ENCODE data around the gene SLC30A2. TPM values are rescaled to one million over a fixed set of nuclear protein-coding genes. Genes with fewer than 3 reads are reported as not detected.

SLC30A2 gene
- total and polyA plus RNA-seq, 2 of the 13 experiments (the other 11 are each of a cell fraction or from before 2014, with no cell fraction given): not detected

DNA sequence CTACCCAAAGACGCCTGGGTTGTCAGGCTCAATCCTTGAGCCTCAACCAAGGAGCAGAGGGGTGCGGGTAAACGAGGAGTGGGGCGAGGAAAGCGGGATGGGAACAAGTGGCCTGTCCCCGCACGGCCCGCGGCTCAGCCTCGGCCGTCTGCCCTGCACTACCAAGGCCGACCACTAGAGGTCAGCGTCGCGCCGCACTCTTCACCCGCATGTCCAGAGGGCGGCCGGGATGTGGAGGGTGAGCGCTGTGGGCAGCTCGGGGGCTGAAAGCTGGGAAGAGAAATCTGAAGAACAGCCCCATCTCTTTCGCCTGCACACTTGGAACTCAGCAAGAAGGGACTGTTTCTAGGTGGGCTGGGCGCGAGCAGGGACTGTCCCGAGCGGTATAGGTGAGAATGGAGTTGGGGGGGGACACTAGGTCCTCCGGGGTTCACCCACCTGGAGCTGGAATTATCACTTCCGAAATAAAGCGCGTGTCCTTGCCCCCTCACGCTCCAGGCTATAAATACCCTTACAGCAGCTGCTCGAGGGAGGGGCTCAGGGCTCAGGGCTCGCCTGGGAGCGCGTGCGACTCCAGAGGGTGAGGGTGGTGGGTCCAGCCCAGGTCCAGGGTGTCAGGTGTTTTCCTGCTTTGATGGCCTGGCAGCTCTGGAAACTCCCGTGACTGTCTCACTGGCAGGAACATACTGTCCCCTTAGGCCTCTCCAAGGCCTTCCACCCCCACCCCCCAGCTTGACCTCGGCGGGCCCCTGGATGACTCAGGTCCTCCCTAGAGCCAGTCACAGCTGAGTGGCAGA is 9.8 kb downstream of the SLC30A2 start (continued):
- TF ChIP-seq EEA1 (CRISPR knock-in tag; IDR thresholded peaks at IDR 0.05; ENCODE audit: borderline replicate concordance): no peak
- TF ChIP-seq, protein P1, sequence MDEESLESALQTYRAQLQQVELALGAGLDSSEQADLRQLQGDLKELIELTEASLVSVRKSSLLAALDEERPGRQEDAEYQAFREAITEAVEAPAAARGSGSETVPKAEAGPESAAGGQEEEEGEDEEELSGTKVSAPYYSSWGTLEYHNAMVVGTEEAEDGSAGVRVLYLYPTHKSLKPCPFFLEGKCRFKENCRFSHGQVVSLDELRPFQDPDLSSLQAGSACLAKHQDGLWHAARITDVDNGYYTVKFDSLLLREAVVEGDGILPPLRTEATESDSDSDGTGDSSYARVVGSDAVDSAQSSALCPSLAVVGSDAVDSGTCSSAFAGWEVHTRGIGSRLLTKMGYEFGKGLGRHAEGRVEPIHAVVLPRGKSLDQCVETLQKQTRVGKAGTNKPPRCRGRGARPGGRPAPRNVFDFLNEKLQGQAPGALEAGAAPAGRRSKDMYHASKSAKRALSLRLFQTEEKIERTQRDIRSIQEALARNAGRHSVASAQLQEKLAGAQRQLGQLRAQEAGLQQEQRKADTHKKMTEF (CRISPR knock-in tag; IDR thresholded peaks at IDR 0.05): peak; percentile 29
- TF ChIP-seq, protein P2, sequence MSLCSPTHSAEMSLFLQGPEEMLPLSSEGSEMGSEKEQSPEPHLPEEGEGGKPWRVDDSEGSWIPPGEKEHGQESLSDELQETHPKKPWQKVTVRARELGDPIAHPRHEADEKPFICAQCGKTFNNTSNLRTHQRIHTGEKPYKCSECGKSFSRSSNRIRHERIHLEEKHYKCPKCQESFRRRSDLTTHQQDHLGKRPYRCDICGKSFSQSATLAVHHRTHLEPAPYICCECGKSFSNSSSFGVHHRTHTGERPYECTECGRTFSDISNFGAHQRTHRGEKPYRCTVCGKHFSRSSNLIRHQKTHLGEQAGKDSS (CRISPR knock-in tag; IDR thresholded peaks at IDR 0.05; ENCODE audit: borderline replicate concordance, low read depth): no peak; the same call in 1 of the 2 replicates
- TF ChIP-seq, protein P3, sequence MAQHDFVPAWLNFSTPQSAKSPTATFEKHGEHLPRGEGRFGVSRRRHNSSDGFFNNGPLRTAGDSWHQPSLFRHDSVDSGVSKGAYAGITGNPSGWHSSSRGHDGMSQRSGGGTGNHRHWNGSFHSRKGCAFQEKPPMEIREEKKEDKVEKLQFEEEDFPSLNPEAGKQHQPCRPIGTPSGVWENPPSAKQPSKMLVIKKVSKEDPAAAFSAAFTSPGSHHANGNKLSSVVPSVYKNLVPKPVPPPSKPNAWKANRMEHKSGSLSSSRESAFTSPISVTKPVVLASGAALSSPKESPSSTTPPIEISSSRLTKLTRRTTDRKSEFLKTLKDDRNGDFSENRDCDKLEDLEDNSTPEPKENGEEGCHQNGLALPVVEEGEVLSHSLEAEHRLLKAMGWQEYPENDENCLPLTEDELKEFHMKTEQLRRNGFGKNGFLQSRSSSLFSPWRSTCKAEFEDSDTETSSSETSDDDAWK (CRISPR knock-in tag; IDR thresholded peaks at IDR 0.05): no peak
- no peak for TF ChIP-seq ZNF775 (CRISPR knock-in tag; IDR thresholded peaks at IDR 0.05; ENCODE audit: borderline replicate concordance)
- TF ChIP-seq MED1 (CRISPR knock-in tag; IDR thresholded peaks at IDR 0.05): no peak
- TF ChIP-seq, protein P4, sequence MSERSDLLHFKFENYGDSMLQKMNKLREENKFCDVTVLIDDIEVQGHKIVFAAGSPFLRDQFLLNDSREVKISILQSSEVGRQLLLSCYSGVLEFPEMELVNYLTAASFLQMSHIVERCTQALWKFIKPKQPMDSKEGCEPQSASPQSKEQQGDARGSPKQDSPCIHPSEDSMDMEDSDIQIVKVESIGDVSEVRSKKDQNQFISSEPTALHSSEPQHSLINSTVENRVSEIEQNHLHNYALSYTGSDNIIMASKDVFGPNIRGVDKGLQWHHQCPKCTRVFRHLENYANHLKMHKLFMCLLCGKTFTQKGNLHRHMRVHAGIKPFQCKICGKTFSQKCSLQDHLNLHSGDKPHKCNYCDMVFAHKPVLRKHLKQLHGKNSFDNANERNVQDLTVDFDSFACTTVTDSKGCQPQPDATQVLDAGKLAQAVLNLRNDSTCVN (CRISPR knock-in tag; IDR thresholded peaks at IDR 0.05; ENCODE audit: borderline replicate concordance): no peak
- TF ChIP-seq, protein P5, sequence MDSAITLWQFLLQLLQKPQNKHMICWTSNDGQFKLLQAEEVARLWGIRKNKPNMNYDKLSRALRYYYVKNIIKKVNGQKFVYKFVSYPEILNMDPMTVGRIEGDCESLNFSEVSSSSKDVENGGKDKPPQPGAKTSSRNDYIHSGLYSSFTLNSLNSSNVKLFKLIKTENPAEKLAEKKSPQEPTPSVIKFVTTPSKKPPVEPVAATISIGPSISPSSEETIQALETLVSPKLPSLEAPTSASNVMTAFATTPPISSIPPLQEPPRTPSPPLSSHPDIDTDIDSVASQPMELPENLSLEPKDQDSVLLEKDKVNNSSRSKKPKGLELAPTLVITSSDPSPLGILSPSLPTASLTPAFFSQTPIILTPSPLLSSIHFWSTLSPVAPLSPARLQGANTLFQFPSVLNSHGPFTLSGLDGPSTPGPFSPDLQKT (CRISPR knock-in tag; IDR thresholded peaks at IDR 0.05; ENCODE audit: borderline replicate concordance): no peak
- TF ChIP-seq, protein P6, sequence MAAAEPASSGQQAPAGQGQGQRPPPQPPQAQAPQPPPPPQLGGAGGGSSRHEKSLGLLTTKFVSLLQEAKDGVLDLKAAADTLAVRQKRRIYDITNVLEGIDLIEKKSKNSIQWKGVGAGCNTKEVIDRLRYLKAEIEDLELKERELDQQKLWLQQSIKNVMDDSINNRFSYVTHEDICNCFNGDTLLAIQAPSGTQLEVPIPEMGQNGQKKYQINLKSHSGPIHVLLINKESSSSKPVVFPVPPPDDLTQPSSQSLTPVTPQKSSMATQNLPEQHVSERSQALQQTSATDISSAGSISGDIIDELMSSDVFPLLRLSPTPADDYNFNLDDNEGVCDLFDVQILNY (CRISPR knock-in tag; conservative IDR thresholded peaks at IDR 0.05): no peak
- TF ChIP-seq, protein P7, sequence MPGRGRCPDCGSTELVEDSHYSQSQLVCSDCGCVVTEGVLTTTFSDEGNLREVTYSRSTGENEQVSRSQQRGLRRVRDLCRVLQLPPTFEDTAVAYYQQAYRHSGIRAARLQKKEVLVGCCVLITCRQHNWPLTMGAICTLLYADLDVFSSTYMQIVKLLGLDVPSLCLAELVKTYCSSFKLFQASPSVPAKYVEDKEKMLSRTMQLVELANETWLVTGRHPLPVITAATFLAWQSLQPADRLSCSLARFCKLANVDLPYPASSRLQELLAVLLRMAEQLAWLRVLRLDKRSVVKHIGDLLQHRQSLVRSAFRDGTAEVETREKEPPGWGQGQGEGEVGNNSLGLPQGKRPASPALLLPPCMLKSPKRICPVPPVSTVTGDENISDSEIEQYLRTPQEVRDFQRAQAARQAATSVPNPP (CRISPR knock-in tag; IDR thresholded peaks at IDR 0.05): no peak
- no peak for TF ChIP-seq NR3C1 (CRISPR knock-in tag; IDR thresholded peaks at IDR 0.05)
- TF ChIP-seq ZNF549 (CRISPR knock-in tag; IDR thresholded peaks at IDR 0.05): no peak
- TF ChIP-seq RXRA (CRISPR knock-in tag; IDR thresholded peaks at IDR 0.05): peak; percentile 20; the same call in 1 of the 2 replicates
- TF ChIP-seq TARDBP (CRISPR knock-in tag; IDR thresholded peaks at IDR 0.05): no peak
- no peak for TF ChIP-seq ARNT (IDR thresholded peaks at IDR 0.05)
- no peak for TF ChIP-seq ZNF331 (CRISPR knock-in tag; IDR thresholded peaks at IDR 0.05)
